Astrocyte (in vitro differentiated cells and primary cell): Measurements from ENCODE around the gene CYP2F1. TPM values are rescaled to one million over a fixed set of nuclear protein-coding genes. Genes with fewer than 3 reads are reported as not detected.

ENCODE experiments used
- DNase-seq: peaks from one replicate; pipeline ENCODE4 v3.0.0-alpha.2; 2010; ENCODE audit warnings: low read depth
- FAIRE-seq: peaks from 2 replicates; lab custom pipeline; 2011; peaks lifted over from hg19 to GRCh38; lab: Jason Lieb, UNC
- H2AFZ ChIP-seq: 2 replicates; pipeline ENCODE4 v1.6.0; 2012; ENCODE audit warnings: low read depth, low read length, inconsistent platforms
- H3K27ac ChIP-seq: 2 replicates; pipeline ENCODE4 v1.5.1; 2011; ENCODE audit warnings: low read depth, low read length, inconsistent platforms
- H3K27me3 ChIP-seq: 2 replicates; pipeline ENCODE4 v1.6.0; 2011; ENCODE audit warnings: low read length, inconsistent platforms; ENCODE audit not compliant: insufficient read depth
- H3K36me3 ChIP-seq: 2 replicates; pipeline ENCODE4 v1.5.1; 2011; ENCODE audit warnings: low read length, inconsistent platforms; ENCODE audit not compliant: insufficient read depth
- H3K4me1 ChIP-seq: 2 replicates; pipeline ENCODE4 v1.5.1; 2011; ENCODE audit warnings: low read length, inconsistent platforms; ENCODE audit not compliant: insufficient read depth
- H3K4me2 ChIP-seq: 2 replicates; pipeline ENCODE4 v1.6.0; 2012; ENCODE audit warnings: low read length, inconsistent platforms
- H3K4me3 ChIP-seq: 2 replicates; pipeline ENCODE4 v1.5.1; 2011; ENCODE audit warnings: low read depth, mild to moderate bottlenecking, low read length, inconsistent platforms; ENCODE audit not compliant: insufficient read depth
- H3K79me2 ChIP-seq: 2 replicates; pipeline ENCODE4 v1.6.0; 2012; ENCODE audit warnings: mild to moderate bottlenecking, low read length, inconsistent platforms; ENCODE audit not compliant: insufficient read depth
- H3K9ac ChIP-seq: 2 replicates; pipeline ENCODE4 v1.6.0; 2012; ENCODE audit warnings: mild to moderate bottlenecking, low read length, inconsistent platforms
- H3K9me3 ChIP-seq: 2 replicates; pipeline ENCODE4 v1.5.1; 2012; ENCODE audit warnings: low read depth, mild to moderate bottlenecking, low read length, inconsistent platforms; ENCODE audit not compliant: insufficient read depth
- H4K20me1 ChIP-seq: 2 replicates; pipeline ENCODE4 v1.6.0; 2012; ENCODE audit warnings: low read length, inconsistent platforms; ENCODE audit not compliant: insufficient read depth
- H3K27ac Mint-ChIP-seq: one replicate; pipeline ENCODE4 v1.8.0; 2021; ENCODE audit warnings: mild to moderate bottlenecking, mixed read lengths; ENCODE audit not compliant: unreplicated experiment
- H3K27me3 Mint-ChIP-seq: one replicate; pipeline ENCODE4 v1.8.0; 2021; ENCODE audit warnings: low read depth, mixed read lengths; ENCODE audit not compliant: unreplicated experiment
- H3K36me3 Mint-ChIP-seq: one replicate; pipeline ENCODE4 v1.8.0; 2021; ENCODE audit warnings: low read depth, mixed read lengths; ENCODE audit not compliant: unreplicated experiment
- H3K4me1 Mint-ChIP-seq: one replicate; pipeline ENCODE4 v1.8.0; 2021; ENCODE audit warnings: low read depth, mixed read lengths; ENCODE audit not compliant: unreplicated experiment
- H3K4me3 Mint-ChIP-seq: one replicate; pipeline ENCODE4 v1.8.0; 2021; ENCODE audit warnings: mild to moderate bottlenecking, moderate library complexity, mixed read lengths; ENCODE audit not compliant: unreplicated experiment
- H3K9me3 Mint-ChIP-seq: one replicate; pipeline ENCODE4 v1.8.0; 2021; ENCODE audit warnings: mild to moderate bottlenecking, mixed read lengths; ENCODE audit not compliant: unreplicated experiment
- EZH2 ChIP-seq: IDR thresholded peaks from 2 replicates; pipeline ENCODE4 v1.6.1; 2012; ENCODE audit warnings: mild to moderate bottlenecking, low read length, inconsistent platforms; ENCODE audit not compliant: insufficient read depth
- total RNA-seq: library from RNA; stranded (reverse); gene quantifications from 2 replicates; pipeline ENCODE4 v1.2.1, GENCODE V29; 2021
- TF ChIP-seq, protein P1 (sequence below): IDR thresholded peaks from 2 replicates; pipeline ENCODE4 v1.5.1; 2011; ENCODE audit warnings: low read depth, mild to moderate bottlenecking, inconsistent platforms, low read length, moderate library complexity; ENCODE audit not compliant: insufficient read depth

The CYP2F1 gene
- total RNA-seq, 1 donor from 2014 or later: not detected

DNA sequence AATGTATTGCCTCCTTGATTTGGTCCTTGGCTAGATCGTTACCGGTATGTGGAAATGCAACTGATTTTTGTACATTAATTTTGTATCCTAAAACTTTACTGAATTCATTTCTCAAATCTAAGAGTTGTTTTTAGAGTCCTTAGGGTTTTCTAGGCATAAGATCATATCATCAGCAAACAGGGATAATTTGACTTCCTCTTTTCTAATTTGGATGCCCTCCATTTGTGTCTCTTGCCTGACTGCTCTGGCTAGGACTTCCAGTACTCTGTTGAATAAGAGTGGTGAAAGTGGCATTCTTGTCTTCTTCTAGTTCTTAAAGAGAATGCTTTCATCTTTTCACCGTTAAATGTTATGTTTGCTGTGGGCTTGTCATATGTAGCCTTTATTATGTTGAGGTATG is 37.9 kb upstream of the CYP2F1 start:
- no peak overlapping the region for H3K4me2 ChIP-seq
- no peaks in the 10 kb centered on the region for H4K20me1 ChIP-seq
- Mint-ChIP-seq H3K27me3 (peaks cover 8% of the 10 kb centered on the region), H3K36me3 (no peaks in the 10 kb centered on the region), H3K27ac (no peak overlapping the region), H3K4me3 (no peak overlapping the region), H3K4me1 (no peaks in the 10 kb centered on the region), H3K9me3 (peaks cover 9% of the 10 kb centered on the region)
- no peak for DNase-seq
- H3K79me2 ChIP-seq: no peaks in the 10 kb centered on the region
- FAIRE-seq: no peak
- H3K4me1 ChIP-seq: no peaks in the 10 kb centered on the region
- H3K36me3 ChIP-seq: no peaks in the 10 kb centered on the region
- no peak overlapping the region for H3K27ac ChIP-seq
- no peaks in the 10 kb centered on the region for H3K27me3 ChIP-seq
- H3K9me3 ChIP-seq: no peaks in the 10 kb centered on the region
- no peak overlapping the region for H3K9ac ChIP-seq
- H2AFZ ChIP-seq: no peak overlapping the region
- H3K4me3 ChIP-seq: no peak overlapping the region
- TF ChIP-seq, protein P1, sequence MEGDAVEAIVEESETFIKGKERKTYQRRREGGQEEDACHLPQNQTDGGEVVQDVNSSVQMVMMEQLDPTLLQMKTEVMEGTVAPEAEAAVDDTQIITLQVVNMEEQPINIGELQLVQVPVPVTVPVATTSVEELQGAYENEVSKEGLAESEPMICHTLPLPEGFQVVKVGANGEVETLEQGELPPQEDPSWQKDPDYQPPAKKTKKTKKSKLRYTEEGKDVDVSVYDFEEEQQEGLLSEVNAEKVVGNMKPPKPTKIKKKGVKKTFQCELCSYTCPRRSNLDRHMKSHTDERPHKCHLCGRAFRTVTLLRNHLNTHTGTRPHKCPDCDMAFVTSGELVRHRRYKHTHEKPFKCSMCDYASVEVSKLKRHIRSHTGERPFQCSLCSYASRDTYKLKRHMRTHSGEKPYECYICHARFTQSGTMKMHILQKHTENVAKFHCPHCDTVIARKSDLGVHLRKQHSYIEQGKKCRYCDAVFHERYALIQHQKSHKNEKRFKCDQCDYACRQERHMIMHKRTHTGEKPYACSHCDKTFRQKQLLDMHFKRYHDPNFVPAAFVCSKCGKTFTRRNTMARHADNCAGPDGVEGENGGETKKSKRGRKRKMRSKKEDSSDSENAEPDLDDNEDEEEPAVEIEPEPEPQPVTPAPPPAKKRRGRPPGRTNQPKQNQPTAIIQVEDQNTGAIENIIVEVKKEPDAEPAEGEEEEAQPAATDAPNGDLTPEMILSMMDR: no peak
- TF ChIP-seq EZH2: no peak

DNA sequence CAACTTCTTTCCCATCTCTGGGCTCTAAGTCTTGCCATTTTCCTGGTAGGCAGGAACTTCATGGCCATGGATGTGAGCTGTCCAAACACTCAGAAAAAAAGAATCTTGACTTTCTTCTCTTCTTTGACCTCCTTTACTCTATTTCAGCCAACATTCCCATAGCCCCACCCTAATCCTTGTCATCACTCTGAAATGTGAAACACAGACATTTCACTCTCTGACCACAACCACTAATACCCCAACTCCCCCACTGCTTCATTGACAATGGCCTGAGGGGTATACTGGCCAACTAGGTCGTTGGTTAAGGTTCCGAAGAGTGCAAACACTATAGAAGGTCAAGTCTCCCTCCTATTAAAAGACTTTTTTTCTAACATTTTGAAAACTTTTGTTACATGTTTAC is 30.7 kb upstream of the CYP2F1 start:
- no peak overlapping the region for H3K27ac ChIP-seq
- no peak overlapping the region for H3K4me3 ChIP-seq
- FAIRE-seq (no peak), DNase-seq (no peak)
- no peak overlapping the region for H2AFZ ChIP-seq
- H4K20me1 ChIP-seq: no peaks in the 10 kb centered on the region
- H3K9me3 Mint-ChIP-seq: peaks cover 6% of the 10 kb centered on the region
- no peaks in the 10 kb centered on the region for H3K4me1 ChIP-seq
- no peaks in the 10 kb centered on the region for H3K9me3 ChIP-seq
- no peak overlapping the region for H3K4me3 Mint-ChIP-seq
- no peaks in the 10 kb centered on the region for H3K36me3 Mint-ChIP-seq
- TF ChIP-seq, protein P1: no peak
- no peak for TF ChIP-seq EZH2
- peaks cover 37% of the 10 kb centered on the region for H3K27me3 Mint-ChIP-seq
- no peaks in the 10 kb centered on the region for H3K79me2 ChIP-seq
- peaks cover 4% of the 10 kb centered on the region for H3K4me1 Mint-ChIP-seq
- H3K36me3 ChIP-seq: no peaks in the 10 kb centered on the region
- H3K27ac Mint-ChIP-seq: no peak overlapping the region
- H3K4me2 ChIP-seq: no peak overlapping the region
- H3K9ac ChIP-seq: no peak overlapping the region
- no peaks in the 10 kb centered on the region for H3K27me3 ChIP-seq

DNA sequence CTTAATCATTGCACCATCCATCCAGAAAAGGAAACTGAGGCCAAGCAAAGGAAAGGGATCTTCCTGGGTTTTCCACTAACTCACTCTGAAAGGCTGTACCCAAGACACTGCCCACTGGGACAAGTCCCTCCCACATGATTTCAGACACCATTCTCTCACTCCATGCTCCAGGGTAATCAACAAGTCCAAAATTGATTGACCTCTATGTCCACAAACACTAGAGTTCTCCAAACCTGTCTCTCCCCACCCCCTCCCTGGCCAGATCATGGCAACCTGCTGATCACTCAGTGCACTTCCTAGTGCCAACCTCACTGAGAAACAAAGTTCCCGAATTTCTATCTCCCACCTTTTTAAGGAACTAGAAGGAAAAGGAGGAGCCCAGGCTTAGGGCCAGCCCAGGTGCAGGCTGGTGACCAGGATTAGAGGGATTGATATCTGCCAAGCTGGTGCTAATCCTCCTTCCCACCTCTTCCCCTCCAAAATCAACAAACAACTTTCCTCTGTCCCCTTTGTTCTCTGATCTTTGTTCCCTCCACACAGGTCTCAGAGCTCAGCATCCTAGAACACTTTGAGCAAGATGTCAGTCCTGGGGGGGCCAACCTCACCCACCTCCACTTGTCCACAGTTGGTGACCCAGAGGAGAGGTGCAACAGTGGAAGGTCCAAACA is 28.4 kb upstream of the CYP2F1 start:
- H3K4me2 ChIP-seq: no peak overlapping the region
- H3K9ac ChIP-seq: no peak overlapping the region
- H3K36me3 Mint-ChIP-seq: no peaks in the 10 kb centered on the region
- TF ChIP-seq, protein P1: no peak
- no peak for TF ChIP-seq EZH2
- H2AFZ ChIP-seq: no peak overlapping the region
- no peak overlapping the region for H3K4me3 Mint-ChIP-seq
- H4K20me1 ChIP-seq: no peaks in the 10 kb centered on the region
- H3K36me3 ChIP-seq: no peaks in the 10 kb centered on the region
- no peak overlapping the region for H3K4me3 ChIP-seq
- H3K27me3 Mint-ChIP-seq: peaks cover 58% of the 10 kb centered on the region
- H3K9me3 ChIP-seq: no peaks in the 10 kb centered on the region
- peaks cover 4% of the 10 kb centered on the region for H3K4me1 Mint-ChIP-seq
- peaks cover 4% of the 10 kb centered on the region for H3K9me3 Mint-ChIP-seq
- no peaks in the 10 kb centered on the region for H3K4me1 ChIP-seq
- no peaks in the 10 kb centered on the region for H3K79me2 ChIP-seq
- H3K27me3 ChIP-seq: no peaks in the 10 kb centered on the region
- no peak overlapping the region for H3K27ac ChIP-seq
- no peak for DNase-seq
- no peak for FAIRE-seq
- no peak overlapping the region for H3K27ac Mint-ChIP-seq
